Thymus (tissue), 14 donors: Measurements from ENCODE around the gene MRPL10. TPM values are rescaled to one million over a fixed set of nuclear protein-coding genes. Genes with fewer than 3 reads are reported as not detected.
A peak's percentile ranks its signal among the peaks of the same experiment; 100 is the strongest.

Source experiments
- DNase-seq, 9 donors: peaks; one replicate each; pipeline ENCODE4 v3.0.0-alpha.2; 2013; ENCODE audit warnings: low spot score in 9 of 9, low read depth in 6 of 9, missing footprints in 1 of 9
- H3K27ac ChIP-seq, 2 donors: one replicate each; pipeline ENCODE4 v1.5.1; 2013; ENCODE audit warnings: control low read depth in 1 of 2, low read depth in 1 of 2, low read length in 1 of 2, mild to moderate bottlenecking in 1 of 2, moderate library complexity in 1 of 2
- H3K27me3 ChIP-seq, 2 donors: one replicate each; pipeline ENCODE4 v1.5.1; 2013; ENCODE audit warnings: low read length in 1 of 2; ENCODE audit not compliant: control insufficient read depth in 2 of 2, insufficient read depth in 1 of 2
- H3K36me3 ChIP-seq, 2 donors: one replicate each; pipeline ENCODE4 v1.5.1; 2013; ENCODE audit warnings: low read length in 1 of 2, mild to moderate bottlenecking in 1 of 2, moderate library complexity in 1 of 2; ENCODE audit not compliant: control insufficient read depth in 2 of 2, insufficient read depth in 2 of 2
- H3K4me1 ChIP-seq, 2 donors: one replicate each; pipeline ENCODE4 v1.5.1; 2013; ENCODE audit warnings: low read length in 2 of 2; ENCODE audit not compliant: control insufficient read depth in 2 of 2, insufficient read depth in 2 of 2
- H3K4me3 ChIP-seq, 2 donors: one replicate each; pipeline ENCODE4 v1.5.1; 2013; ENCODE audit warnings: low read length in 2 of 2, control low read depth in 1 of 2, mild to moderate bottlenecking in 1 of 2
- H3K9me3 ChIP-seq, 2 donors: one replicate each; pipeline ENCODE4 v1.5.1; 2013; ENCODE audit warnings: low read length in 1 of 2, mild to moderate bottlenecking in 1 of 2; ENCODE audit not compliant: control insufficient read depth in 2 of 2, insufficient read depth in 1 of 2
- WGBS: extraction: QIAGEN DNeasy Blood & Tissue Kit; methylation state at CpG from one replicate; pipeline ENCODE4 v1.1.7; 2013; 5-methylcytosine and 5-hydroxymethylcytosine counted together
- long read RNA-seq, 10 donors: transcript quantifications; one replicate each; lab custom pipeline, GENCODE V29; 2026
- polyA plus RNA-seq: library from polyadenylated mRNA; stranded (reverse); fragments of 200-250 nt; gene quantifications from one replicate; pipeline ENCODE4 v1.2.3, GENCODE V29; 2013
- total RNA-seq: library from RNA; stranded (reverse); fragments of 120-200 nt; gene quantifications from one replicate; pipeline ENCODE4 v1.2.4, GENCODE V29; 2013
- donor health status: healthy.

The MRPL10 gene
- total RNA-seq (26.7 TPM), polyA plus RNA-seq (41.1 TPM)
- long read RNA-seq, donor 1, partial matches to known transcripts, result 0 of 2 reads
- long read RNA-seq, donor 1, other reads (novel, unspliced or antisense), result 0 of 2 reads
- long read RNA-seq, donor 2, result 0 reads
- long read RNA-seq, donor 3, transcript MRPL10-202 (5 exons, 1,725 nt), result major isoform, 17 of 18 reads
- long read RNA-seq, donor 3, partial matches to known transcripts, result 0 of 18 reads
- long read RNA-seq, donor 3, other reads (novel, unspliced or antisense), result 0 of 18 reads
- long read RNA-seq, donor 4, partial matches to known transcripts, result 0 of 5 reads
- long read RNA-seq, donor 4, other reads (novel, unspliced or antisense), result 0 of 5 reads
- long read RNA-seq, donor 5, transcript MRPL10-202 (5 exons, 1,725 nt), result major isoform, 27 of 43 reads
- long read RNA-seq, donor 5, partial matches to known transcripts, result 16 of 43 reads
- long read RNA-seq, donor 5, other reads (novel, unspliced or antisense), result 0 of 43 reads
- long read RNA-seq, donor 6, transcript MRPL10-202 (5 exons, 1,725 nt), result major isoform, 10 of 12 reads
- long read RNA-seq, donor 6, partial matches to known transcripts, result 0 of 12 reads
- long read RNA-seq, donor 6, other reads (novel, unspliced or antisense), result 0 of 12 reads
- long read RNA-seq, donor 7, transcript MRPL10-202 (5 exons, 1,725 nt), result major isoform, 18 of 28 reads
- long read RNA-seq, donor 7, partial matches to known transcripts, result 6 of 28 reads
- long read RNA-seq, donor 7, other reads (novel, unspliced or antisense), result 0 of 28 reads
- long read RNA-seq, donor 8, transcript MRPL10-202 (5 exons, 1,725 nt), result major isoform, 8 of 10 reads
- long read RNA-seq, donor 8, partial matches to known transcripts, result 0 of 10 reads
- long read RNA-seq, donor 8, other reads (novel, unspliced or antisense), result 0 of 10 reads
- long read RNA-seq, donor 9, transcript MRPL10-202 (5 exons, 1,725 nt), result major isoform, 7 of 7 reads
- long read RNA-seq, donor 9, partial matches to known transcripts, result 0 of 7 reads
- long read RNA-seq, donor 9, other reads (novel, unspliced or antisense), result 0 of 7 reads
- long read RNA-seq, donor 10, transcript MRPL10-202 (5 exons, 1,725 nt), result major isoform, 17 of 18 reads
- long read RNA-seq, donor 10, partial matches to known transcripts, result 0 of 18 reads
- long read RNA-seq, donor 10, other reads (novel, unspliced or antisense), result 0 of 18 reads

GRCh38 chr17:47831003-47831933 lies at the start of gene MRPL10, which contains the start of gene LRRC46:
MRPL10 (minus strand) TSS chr17:47831541; CDS start chr17:47831511, 30 bp downstream.
LRRC46 (plus strand) TSS chr17:47831670; CDS start chr17:47831990, 320 bp downstream.
- Histone ChIP-seq H3K4me3 (peak within 1 kb of the TSS; percentile 59 to 85), H3K36me3 (peaks cover 25 to 26% of the 10 kb centered on the region in 2 donors), H3K9me3 (peaks cover 0 to 1% of the 10 kb centered on the region in 2 donors), H3K27me3 (no peaks in the 10 kb centered on the region), H3K27ac (peak within 1 kb of the TSS; percentile 64 to 77), H3K4me1 (peaks cover 11 to 21% of the 10 kb centered on the region in 2 donors)
- DNase-seq, result peak; percentile 76 to 94 (median 88)
- WGBS, result under 1% methylated on average over 42 of the region's 42 CpGs

- no peaks in the 10 kb centered on the region for H3K9me3 ChIP-seq
- peaks cover 3 to 20% of the 10 kb centered on the region in 2 donors for H3K27me3 ChIP-seq
- peaks cover 15 to 58% of the 10 kb centered on the region in 2 donors for H3K4me1 ChIP-seq
- 86% methylated on average over 8 of the region's 8 CpGs for WGBS
- DNase-seq, result no peak
- no peak overlapping the region for H3K27ac ChIP-seq
- H3K4me3 ChIP-seq, result no peak overlapping the region
- no peaks in the 10 kb centered on the region for H3K36me3 ChIP-seq
Measured at GRCh38 chr17:47879776-47880454, 48.6 kb upstream of the MRPL10 start.

GRCh38 chr17:47879028-47879585 lies 47.8 kb upstream of the MRPL10 start:
- Histone ChIP-seq H3K36me3 (no peaks in the 10 kb centered on the region), H3K27ac (no peak overlapping the region), H3K9me3 (no peaks in the 10 kb centered on the region), H3K27me3 (peaks cover 3 to 20% of the 10 kb centered on the region in 2 donors), H3K4me3 (no peak overlapping the region), H3K4me1 (peaks cover 6 to 58% of the 10 kb centered on the region in 2 donors)
- WGBS, result 38% methylated on average over 2 of the region's 2 CpGs
- DNase-seq, result no peak

- no peak overlapping the region for H3K4me3 ChIP-seq
- peaks cover 1 to 55% of the 10 kb centered on the region in 2 donors for H3K4me1 ChIP-seq
- H3K27me3 ChIP-seq, result peaks cover 3 to 24% of the 10 kb centered on the region in 2 donors
- no peaks in the 10 kb centered on the region for H3K36me3 ChIP-seq
- DNase-seq, result no peak
- no peak overlapping the region for H3K27ac ChIP-seq
- H3K9me3 ChIP-seq, result no peaks in the 10 kb centered on the region
- 91% methylated on average over 10 of the region's 10 CpGs for WGBS
Measured at GRCh38 chr17:47878203-47879027, 47.1 kb upstream of the MRPL10 start.

GRCh38 chr17:47877368-47878034 lies 46.2 kb upstream of the MRPL10 start:
- no peaks in the 10 kb centered on the region for H3K36me3 ChIP-seq
- WGBS, result 69% methylated on average over 9 of the region's 9 CpGs
- no peak overlapping the region for H3K4me3 ChIP-seq
- H3K4me1 ChIP-seq, result peaks cover 0 to 60% of the 10 kb centered on the region in 2 donors
- DNase-seq, result peak in 1 of 9 donors; percentile 38
- H3K9me3 ChIP-seq, result no peaks in the 10 kb centered on the region
- H3K27me3 ChIP-seq, result peaks cover 10 to 33% of the 10 kb centered on the region in 2 donors
- H3K27ac ChIP-seq, result no peak overlapping the region

GRCh38 chr17:47875011-47875985 lies 44.0 kb upstream of the MRPL10 start:
- WGBS, result 77% methylated on average over 11 of the region's 11 CpGs
- H3K27me3 ChIP-seq, result peaks cover 26 to 53% of the 10 kb centered on the region in 2 donors
- no peak overlapping the region for H3K27ac ChIP-seq
- H3K4me3 ChIP-seq, result no peak overlapping the region
- no peak for DNase-seq
- H3K9me3 ChIP-seq, result peaks cover 0 to 3% of the 10 kb centered on the region in 2 donors
- H3K4me1 ChIP-seq, result peaks cover 0 to 59% of the 10 kb centered on the region in 2 donors
- H3K36me3 ChIP-seq, result no peaks in the 10 kb centered on the region
